ENCODE measurements around the gene TLE2.
"Not testable (repeated sequence)": the region's sequence is repeated elsewhere in the genome, so short reads cannot be mapped to it uniquely, and the experiment has no call there.

Gene TLE2

GRCh38 chr19:2982561-2982960 lies 46.5 kb downstream of the TLE2 start:
- no peak for DNase-seq

GRCh38 chr19:2981898-2982297 lies 47.2 kb downstream of the TLE2 start:
- DNase-seq, result no peak

GRCh38 chr19:2978772-2979171 lies 50.3 kb downstream of the TLE2 start:
- no peak for DNase-seq

- DNase-seq, result no peak
Measured at GRCh38 chr19:2978166-2978767, 50.8 kb downstream of the TLE2 start.

- no peak for DNase-seq
Measured at GRCh38 chr19:2977746-2978138, 51.3 kb downstream of the TLE2 start.

GRCh38 chr19:2977001-2977745 lies 51.9 kb downstream of the TLE2 start, which contains the start of gene TLE6:
Gene TLE6 (plus strand): TSS chr19:2977564. CDS start chr19:2978234, 670 bp downstream.
- peak; percentile 95 for DNase-seq

- no peak for DNase-seq
Measured at GRCh38 chr19:2976609-2977000, 52.5 kb downstream of the TLE2 start.

GRCh38 chr19:2974342-2975041 lies 54.6 kb downstream of the TLE2 start:
- no peak for DNase-seq

- no peak for DNase-seq
Measured at GRCh38 chr19:2973229-2973628, 55.9 kb downstream of the TLE2 start.

- DNase-seq, result no peak
Measured at GRCh38 chr19:2970201-2970835, 58.8 kb downstream of the TLE2 start.

GRCh38 chr19:2969104-2969504 lies 60.0 kb downstream of the TLE2 start:
- peak; percentile 79 for DNase-seq

GRCh38 chr19:2967972-2968371 lies 61.1 kb downstream of the TLE2 start:
- DNase-seq, result no peak

- no peak for DNase-seq
Measured at GRCh38 chr19:2964874-2965273, 64.2 kb downstream of the TLE2 start.

- DNase-seq, result not testable (repeated sequence)
Measured at GRCh38 chr19:2963631-2964030, 65.4 kb downstream of the TLE2 start.

- DNase-seq, result no peak
Measured at GRCh38 chr19:2963122-2963521, 66.0 kb downstream of the TLE2 start.

- peak; percentile 77 for DNase-seq
Measured at GRCh38 chr19:2962018-2962670, 66.9 kb downstream of the TLE2 start.

- no peak for DNase-seq
Measured at GRCh38 chr19:2960120-2960519, 69.0 kb downstream of the TLE2 start.

GRCh38 chr19:2957160-2957559 lies 71.9 kb downstream of the TLE2 start:
- DNase-seq, result no peak

- DNase-seq, result no peak
Measured at GRCh38 chr19:2952953-2953481, 76.1 kb downstream of the TLE2 start.

- DNase-seq, result peak; percentile 96
Measured at GRCh38 chr19:2950286-2951124, 78.6 kb downstream of the TLE2 start.

GRCh38 chr19:2949939-2950285 lies 79.2 kb downstream of the TLE2 start:
- DNase-seq, result peak; percentile 73
